ENCODE measurements around the gene ST6GAL1.
"Not testable (repeated sequence)": the region's sequence is repeated elsewhere in the genome, so short reads cannot be mapped to it uniquely, and the experiment has no call there.

The ST6GAL1 gene

DNA sequence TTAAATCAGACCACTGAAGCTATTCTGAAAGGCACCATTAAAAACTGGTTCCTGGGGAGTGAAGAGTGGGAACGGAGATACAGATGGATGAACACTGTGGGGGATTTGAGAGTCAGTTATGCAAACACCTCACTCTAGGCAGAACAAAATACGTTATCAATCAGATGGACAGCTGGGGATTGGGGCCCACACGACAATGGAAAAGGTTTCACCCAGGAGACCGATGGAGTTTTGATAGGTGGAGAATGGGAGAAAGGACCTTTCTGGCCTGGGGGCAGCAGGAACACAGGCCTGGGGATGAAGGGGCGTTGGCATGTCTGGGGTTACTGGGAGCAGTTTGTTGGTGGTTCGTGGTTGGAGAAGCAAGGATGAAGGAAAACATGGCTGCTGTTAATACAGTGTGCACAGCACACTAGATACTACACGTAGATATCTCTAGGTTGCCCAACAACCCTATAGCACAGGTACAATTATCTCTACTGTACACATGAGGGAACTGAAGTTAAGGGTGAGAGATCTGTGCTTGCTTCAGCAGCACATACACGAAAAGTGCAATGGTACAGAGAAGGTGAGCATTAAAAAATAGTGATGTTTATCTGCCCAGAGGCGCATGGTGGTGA lies 16.5 kb downstream of the ST6GAL1 start:
- DNase-seq: peak; percentile 77

DNA sequence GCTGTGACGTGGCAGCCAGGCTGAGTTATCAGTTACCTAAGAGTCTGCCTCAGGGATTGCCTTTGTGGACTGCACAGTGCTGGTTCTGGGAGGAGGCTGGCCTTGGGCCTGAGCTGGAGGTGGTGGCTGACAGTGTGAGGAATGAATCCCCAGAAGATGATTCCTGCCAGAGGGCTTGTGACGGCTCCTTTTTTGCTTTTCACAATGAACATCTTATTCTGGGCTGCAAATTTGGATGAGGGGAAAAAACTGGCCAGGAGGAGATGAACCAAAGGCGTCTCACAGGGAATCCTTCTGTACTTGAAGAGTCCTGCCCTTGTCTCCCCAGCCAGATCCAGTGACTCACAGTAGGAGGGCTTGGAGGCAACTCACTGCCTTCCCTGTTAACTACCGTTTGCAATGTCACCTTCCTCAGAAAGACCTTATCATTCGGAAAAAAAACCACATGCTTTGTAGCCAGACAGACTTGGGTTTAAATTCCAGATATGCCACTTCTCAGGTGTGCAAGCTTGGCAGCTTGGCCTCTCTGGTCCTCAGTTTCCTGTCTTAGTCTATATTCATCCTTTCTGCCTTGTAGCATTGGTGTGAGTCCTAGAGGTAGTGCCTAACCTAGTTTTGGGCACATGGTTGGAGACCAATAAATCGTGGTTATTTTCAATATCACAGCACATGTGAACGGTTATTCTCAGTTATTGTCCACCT lies 19.1 kb downstream of the ST6GAL1 start:
- no peak for DNase-seq

DNA sequence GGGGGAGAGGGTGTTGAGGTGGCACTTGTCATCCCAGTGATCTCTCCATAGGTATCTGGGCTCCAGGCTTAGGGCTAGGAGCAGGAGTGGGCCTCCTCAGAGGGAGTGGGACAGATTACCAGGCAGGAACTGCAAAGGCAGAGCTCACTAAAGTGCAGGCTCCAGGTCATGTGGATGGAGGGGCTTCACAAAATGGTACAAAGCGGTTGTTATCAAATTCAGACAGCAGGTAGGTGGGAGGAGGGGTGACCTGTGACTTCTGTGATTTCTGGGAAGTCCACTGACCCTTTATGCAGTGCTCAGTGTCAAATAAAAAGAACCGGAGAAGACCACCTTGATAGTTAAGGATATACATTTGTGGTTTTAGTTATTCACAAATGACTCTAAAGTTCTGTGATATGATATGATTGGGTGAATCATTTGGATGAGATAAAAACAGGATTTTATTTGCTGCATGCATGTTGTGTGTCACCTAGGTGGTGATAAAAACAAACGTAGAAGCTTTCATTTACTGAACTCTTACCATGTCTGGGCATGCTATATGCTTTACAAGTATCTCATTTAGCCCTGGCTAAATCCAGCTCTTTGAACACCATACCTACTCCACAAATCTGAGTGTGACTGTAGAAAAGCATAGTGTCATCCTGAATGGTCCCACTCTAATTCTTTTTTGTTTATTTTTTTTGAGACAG lies 20.2 kb downstream of the ST6GAL1 start:
- DNase-seq: no peak

DNA sequence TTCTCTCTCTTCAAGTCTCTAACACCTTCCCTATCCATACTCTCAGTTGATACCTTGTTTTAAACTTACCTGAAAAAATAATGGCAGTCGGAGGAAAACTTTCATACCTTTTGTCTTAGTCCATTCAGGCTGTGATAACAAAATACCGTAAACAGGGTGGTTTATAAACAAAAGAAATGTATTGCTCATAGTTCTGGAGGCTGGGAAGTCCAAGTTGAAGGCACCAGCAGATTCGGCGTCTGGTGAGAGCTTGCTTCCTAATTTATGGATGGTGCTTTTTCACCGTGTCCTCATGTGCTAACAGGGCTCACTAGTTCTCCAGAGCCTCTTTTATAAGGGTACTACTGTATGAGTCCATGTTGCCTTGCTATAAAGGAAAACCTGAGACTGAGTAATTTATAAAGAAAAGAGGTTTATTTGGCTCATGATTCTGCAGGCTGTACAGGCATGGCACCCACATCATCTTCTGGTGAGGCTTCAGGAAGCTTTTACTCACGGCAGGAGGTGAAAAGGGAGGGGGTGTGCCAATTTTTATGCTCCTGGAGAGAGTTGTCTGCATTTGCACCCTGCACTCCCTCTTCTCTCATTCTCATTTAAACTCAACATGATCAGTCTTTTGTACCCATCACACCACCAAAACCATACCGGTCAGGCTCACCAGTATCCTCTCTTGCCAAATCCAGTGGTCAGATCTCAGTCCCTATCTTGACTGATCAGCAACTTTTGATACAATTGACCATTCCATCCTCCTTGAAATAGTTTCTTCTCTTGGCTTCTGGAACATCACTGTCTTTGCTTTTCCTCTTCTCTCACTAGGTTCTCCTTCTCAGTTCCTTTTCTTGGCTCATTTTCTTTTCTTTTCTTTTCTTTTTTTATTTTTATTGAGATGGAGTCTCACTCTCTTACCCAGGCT lies 21.6 kb downstream of the ST6GAL1 start:
- DNase-seq: no peak

DNA sequence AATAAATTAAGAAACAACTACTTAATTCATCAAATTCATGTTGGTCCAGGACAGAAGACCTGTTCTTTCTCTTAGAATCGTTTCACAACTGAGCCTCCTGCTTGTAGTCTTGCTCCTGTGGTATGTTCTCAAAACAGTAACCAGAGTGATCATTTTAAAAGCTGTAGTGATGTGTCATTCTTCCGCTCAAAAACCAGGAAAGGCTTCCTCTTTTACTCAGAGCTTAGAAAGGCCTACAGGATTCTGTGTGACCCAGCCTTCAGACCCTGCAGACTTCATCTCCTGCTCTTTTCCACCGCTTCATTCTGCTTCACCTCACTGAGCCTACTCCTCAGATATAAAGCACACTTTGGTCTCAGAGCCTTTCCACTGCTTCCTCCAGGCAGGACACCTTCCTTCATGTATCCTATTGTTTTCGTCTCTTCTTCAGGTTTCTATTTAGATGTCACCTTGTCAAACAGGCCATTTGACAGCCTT lies 22.7 kb downstream of the ST6GAL1 start:
- no peak for DNase-seq

DNA sequence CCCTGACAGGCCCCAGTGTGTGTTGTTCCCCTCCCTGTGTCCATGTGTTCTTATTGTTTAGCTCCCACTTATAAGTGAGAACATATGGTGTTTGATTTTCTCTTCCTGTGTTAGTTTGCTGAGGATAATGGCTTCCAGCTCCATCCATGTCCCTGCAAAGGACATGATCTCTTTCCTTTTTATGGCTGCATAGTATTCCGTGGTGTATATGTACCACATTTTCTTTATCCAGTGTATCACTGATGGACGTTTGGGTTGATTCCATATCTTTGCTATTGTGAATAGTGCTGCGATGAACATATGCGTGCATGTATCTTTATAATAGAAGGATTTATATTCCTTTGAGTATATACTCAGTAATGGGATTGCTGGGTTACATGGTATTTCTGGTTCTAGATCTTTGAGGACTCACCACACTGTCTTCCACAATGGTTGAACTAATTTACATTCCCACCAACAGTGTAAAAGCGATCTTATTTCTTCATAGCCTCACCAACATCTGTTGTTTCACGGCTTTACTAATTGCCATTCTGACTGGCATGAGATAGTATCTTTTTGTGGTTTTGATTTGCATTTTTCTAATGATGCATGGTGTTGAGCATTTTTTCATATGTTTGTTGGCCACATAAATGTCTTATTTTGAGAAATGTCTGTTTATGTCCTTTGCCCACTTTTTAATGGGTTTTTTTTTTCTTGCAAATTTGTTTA lies 23.8 kb downstream of the ST6GAL1 start:
- DNase-seq: not testable (repeated sequence)

DNA sequence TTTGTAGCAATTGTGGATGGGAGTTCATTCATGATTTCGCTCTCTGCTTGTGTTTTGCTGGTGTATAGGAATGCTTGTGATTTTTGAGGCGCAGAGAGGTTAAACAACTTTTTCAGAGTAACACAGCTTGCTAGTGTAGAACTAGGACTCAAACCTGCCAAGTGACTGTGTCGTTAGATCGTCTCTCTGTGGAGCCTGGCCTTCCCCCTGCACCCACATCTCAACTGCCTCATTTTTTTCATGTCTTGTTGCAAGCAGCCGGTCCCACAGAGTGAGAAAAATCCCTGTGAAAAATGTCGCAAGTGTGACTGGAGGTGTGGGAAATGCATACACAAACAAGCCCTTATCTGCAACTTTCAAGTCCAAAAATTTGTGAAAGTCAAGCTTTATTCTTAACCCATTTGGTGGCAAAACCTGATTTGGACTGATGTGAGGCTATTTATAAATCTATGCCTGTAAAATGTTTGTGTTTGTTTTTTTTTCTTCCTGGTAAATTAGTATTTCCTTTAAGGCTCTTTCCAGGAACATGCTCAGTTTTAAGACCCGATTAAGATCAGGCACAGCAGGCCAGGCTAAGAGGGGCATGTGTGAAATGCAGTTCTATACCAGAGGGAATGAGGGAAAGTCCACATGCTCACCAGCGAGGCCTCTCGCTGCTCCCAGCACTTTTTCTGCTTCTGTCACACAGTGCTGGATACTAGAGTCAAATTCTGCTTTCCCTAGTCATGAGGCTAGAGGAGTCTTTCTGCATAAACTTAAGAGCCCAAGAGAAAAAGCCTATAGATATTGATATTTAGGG lies 25.8 kb downstream of the ST6GAL1 start:
- no peak for DNase-seq

DNA sequence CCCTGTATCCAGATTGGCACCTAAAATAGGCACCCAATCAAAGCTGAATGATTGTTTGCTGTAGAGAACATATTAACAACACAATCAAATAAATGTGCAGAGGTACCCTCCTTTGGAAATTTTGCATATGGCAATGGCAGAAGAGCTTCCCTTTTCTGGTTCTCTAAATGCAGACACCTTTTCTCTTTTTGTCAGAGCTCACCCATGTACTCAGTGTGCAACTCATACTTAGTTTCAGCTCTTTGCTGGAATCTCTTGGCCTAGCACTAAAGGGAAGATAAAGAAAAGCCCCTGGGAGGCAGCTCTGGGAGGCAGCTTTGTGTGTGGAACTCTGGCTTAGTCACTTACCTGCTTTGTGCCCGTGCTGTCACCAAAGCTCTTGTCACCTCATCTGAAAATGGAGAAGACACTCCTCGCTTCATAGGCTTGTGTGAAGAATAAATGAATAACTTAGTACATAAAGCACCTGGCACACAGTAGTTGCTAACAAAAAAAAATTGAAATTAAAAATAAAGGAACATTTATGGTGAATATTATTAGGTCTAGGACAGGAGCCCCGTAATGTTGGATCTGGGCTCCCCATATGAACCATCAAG lies 28.8 kb downstream of the ST6GAL1 start:
- DNase-seq: no peak

DNA sequence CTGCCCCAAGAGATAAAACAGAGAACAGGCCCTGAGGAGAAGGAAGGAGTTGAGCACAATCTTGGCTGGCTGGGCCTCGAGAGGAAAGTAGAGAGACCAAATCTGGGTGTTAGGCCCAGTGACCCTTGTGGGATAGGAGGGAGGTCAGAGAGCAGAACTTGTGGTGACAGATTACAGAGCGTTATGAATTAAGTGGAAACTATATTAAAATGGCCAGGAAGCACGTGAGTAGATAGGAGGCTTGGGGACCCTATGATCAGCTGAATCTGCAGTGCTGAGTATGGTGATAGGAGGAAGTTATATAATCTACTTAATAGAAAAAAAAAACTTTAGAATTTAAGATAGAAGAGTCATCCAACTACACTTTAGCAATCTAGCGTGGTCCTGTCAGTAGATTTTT lies 30.0 kb downstream of the ST6GAL1 start:
- no peak for DNase-seq

DNA sequence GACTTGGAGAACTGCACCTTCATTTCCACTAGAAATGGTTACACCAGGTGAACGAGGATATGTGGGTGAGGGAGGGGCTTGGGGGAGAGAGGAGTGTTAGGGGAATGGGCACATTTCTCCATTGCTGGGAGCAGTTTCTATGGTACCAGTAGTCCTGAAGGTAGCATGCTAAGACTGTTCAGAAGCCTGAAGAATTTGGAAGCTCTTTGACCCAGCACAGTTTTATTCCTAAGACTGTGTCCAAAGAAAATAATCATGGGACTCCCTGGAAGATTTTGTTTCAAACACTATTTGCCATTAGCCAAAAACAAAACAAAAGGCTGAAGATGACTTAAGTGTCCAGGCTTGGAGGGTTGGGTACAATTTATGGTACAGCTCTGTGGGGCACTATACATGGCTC lies 32.1 kb downstream of the ST6GAL1 start:
- no peak for DNase-seq

DNA sequence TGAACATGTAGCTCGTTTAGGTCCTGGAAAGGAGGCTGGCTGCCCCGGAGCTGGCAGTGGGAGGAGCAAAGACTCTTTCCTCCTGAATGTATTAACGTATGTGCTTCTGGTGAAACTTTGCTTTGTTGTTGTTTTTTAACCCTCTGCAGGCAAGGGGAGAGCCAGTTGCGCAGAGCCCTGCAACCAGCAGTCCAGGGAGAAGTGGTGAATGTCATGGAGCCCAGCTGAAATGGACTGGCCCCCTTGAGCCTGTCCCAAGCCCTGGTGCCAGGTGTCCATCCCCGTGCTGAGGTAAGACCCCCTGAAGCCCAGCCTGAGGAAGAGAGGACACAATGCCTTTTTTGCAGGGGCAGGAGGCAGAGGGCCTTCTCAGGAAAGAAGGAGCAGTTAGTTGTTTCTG lies 33.3 kb downstream of the ST6GAL1 start:
- no peak for DNase-seq

DNA sequence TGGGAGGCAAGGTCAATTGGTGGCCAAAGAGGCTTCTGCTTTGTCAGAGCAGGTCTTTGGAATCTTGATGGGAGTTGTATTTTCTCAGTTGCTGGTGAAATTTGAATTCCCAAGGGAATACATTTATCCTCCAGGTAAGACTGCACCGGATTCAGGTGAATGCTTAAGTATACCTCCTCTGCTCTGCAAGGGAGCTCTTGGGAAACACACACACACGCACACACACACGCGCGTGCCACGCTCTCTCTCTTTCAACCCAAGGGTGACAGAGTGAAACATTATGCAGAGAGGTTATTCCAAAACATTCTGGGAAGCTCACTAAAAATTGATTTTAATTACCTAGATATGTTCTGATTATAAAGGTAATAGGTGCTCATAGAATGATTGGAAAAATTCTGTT lies 33.7 kb downstream of the ST6GAL1 start:
- no peak for DNase-seq

DNA sequence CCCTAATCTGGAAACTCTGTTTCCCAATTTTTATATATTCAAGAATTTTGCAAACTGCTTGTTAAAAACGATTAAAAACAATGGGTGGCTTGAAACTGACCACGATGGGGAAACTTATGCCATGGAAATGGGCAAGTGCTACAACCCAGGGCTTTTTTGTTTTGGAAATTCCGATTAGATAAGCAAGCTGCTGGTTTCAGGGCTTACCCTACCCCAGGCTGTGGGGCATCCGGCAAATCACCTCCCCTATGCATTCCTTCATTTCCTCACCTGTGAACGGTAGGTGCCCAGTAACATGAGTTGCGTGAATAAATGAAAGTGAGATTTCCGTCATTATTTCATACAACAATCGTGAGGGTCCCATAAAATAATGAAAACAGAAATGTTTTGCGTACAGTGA lies 34.3 kb downstream of the ST6GAL1 start:
- DNase-seq: no peak

DNA sequence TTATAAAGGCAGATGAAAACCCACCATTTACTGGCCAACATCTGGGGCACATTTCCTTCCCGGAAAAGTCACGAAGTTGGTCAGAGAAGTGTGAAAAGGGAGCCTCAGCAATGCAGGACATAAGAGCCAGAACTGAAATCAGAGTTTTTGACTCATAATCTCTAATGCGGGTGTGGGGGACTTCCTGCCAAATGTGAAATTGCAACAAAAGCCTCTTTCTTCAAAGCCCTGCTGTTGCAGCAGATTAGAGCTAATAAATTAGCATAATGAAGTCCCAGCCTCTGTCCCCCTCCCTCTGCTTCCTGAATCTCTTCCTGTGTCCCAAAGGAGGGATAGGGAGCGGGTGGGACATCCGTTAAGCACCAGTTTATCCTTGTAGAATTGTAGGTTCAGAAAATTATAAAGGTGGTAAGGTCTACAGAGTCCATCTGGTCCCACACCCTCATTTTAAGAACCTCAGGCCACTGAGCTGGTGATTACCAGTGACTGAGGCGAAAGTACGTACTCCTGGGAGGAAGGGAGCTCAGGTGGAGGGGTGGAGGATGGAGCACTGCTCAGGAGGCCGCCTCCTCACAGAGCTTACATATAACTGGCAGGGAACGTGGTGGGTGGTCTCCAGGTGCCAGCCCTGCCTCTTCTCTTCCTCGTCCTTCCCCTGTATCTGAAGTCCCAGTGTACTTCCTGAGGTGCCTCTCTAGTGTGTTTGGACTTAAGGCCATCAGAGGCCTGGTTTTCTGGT lies 35.0 kb downstream of the ST6GAL1 start:
- no peak for DNase-seq

DNA sequence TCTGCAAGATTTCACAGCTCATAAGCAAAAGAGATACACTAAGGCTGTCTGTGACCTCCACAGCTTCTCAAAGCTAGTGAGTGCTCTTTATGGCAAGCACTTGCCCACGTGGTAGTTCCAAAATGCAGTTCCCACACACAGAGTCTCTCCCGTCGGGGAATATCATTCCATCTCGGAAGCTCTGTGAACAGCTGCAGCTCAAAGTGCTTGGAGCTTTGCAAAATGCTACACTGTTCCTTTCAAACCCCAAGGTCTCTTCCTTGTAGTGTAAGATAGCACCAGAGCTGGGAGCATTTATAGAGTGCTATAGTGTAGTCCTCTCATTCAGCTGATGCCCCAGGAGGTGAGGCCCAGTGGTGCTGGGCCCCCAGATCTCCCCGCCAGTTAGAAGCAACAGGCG lies 36.1 kb downstream of the ST6GAL1 start:
- no peak for DNase-seq

DNA sequence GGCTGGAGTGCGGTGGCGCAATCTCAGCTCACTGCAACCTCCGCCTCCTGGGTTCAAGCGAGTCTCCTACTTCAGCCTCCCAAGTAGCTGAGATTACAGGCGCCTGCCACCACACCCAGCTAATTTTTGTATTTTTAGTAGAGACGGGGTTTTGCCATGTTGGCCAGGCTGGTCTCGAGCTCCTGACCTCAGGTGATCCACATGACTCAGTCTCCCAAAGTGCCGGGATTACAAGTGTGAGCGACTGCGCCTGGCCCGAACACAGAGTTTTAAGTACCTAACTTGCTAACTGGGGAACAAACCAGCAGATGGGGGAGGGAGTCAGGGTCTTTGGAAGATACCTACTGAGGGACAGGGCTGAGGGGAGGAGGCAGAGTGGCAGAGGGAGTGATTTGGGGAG lies 36.9 kb downstream of the ST6GAL1 start:
- DNase-seq: not testable (repeated sequence)

DNA sequence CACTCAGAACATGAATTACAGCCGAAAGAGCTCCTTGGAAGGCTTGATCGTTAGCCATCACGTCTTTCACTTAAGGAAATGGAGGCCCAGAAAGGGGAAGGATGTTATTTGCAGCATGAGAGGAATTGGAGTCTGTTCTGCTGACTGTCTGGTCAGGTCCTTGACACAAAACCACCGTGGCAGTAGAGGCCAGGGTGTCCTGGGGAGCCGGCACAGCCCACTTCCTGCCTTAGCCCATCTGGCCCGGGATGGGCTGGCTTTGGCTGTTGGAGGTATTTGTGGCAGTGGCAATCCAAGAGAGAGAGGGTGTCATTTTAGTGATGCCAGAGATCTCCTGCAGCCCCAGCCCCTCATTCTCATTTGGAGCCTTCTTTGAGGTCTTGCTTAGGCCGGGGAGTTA lies 37.4 kb downstream of the ST6GAL1 start:
- DNase-seq: no peak

DNA sequence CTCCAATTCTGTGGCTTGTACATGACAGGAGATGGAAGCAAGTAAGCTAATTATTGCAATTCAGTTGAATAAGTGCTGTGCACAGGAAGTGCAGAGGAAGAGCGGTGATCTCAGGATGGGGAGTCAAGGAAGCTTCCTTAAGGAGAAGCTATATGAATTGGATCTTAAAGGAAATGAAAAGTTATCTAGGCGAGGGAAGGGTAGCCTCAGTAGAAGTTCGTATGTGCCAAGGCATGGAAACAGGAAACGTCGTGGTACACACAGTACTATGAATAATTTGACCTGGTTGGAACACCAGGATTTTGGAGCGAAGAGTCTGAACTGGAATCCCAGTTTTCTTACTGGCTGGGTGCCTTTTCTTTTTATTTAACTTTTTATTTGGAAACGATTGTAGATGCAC lies 39.3 kb downstream of the ST6GAL1 start:
- DNase-seq: no peak

DNA sequence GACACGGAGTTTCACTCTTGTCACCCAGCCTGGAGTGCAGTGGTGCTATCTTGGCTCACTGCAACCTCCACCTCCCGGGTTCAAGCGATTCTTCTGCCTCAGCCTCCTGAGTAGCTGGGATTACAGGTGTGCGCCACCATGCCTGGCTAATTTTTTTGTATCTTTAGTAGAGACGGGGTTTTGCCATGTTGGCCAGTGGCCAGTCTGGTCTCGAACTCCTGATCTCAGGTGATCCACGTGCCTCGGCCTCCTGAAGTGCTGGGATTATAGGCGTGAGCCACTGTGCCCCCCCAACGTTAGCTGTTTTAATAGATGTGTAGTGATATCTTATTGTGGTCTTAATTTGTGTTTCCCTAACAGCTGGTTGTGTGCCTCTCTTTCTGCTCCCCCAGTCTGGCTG lies 40.8 kb downstream of the ST6GAL1 start:
- DNase-seq: not testable (repeated sequence)

DNA sequence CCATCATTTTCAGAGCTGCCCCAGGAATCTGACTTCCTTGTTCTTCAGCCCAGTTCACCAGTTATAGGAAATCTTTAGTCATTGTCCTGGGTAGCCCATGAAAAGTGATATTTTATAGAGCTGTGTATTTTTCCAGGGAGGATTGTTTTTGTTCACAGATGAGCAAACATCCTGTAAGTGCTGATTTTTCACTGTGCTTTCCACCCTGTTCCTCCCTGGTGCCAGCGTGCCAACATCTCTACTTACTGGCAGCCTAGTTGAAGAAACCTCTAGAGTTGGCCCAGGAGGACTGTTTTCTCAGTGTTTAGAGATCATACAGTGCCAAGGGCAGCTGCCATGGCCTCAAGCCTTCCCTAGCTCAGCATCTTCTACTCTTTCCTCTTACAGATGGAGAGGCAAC lies 41.3 kb downstream of the ST6GAL1 start:
- DNase-seq: no peak
